IMR-90 (cell line): Measurements from ENCODE around the gene IRF2. TPM values are rescaled to one million over a fixed set of nuclear protein-coding genes. Genes with fewer than 3 reads are reported as not detected.

ENCODE experiments used
- ATAC-seq: fragments of 200-7000 bp; cut with Tn5 transposase; 2 replicates; pipeline ENCODE4 v1.9.1; 2020; ENCODE audit warnings: low read depth, mild to moderate bottlenecking, moderate library complexity
- BruUV-seq: library from RNA; stranded (reverse); fragments of 400-500 nt; replicated peaks from 2 replicates; lab custom pipeline; 2021; lab: Mats Ljungman, UMichigan
- CTCF ChIA-PET: fragments of 300-600 bp; formaldehyde crosslinking; extraction: SDS; loops from one replicate; lab custom pipeline; 2021; ENCODE audit warnings: antibody characterized with exemption; lab: Yijun Ruan, JAX
- POLR2A ChIA-PET: fragments of 300-600 bp; sonication (Branson Sonifier 250); formaldehyde crosslinking; loops from one replicate; lab custom pipeline; 2022; ENCODE audit warnings: antibody characterized with exemption; ENCODE audit not compliant: unreplicated experiment; lab: Charles Lee
- DNase-seq: peaks from one replicate; pipeline ENCODE4 v3.0.0; 2013
- H2AFZ ChIP-seq: replicated peaks from 2 replicates; pipeline ENCODE3; 2013; ENCODE audit warnings: low read length, mild to moderate bottlenecking; ENCODE audit not compliant: poor library complexity
- H2AK5ac ChIP-seq: 2 replicates; pipeline ENCODE4 v1.6.1; 2013; ENCODE audit warnings: low read depth, low read length, inconsistent platforms
- H2AK9ac ChIP-seq: replicated peaks from 2 replicates; pipeline ENCODE3; 2013; ENCODE audit warnings: mild to moderate bottlenecking, low read depth, low read length, moderate library complexity; ENCODE audit not compliant: poor library complexity
- H2BK120ac ChIP-seq: 2 replicates; pipeline ENCODE4 v1.6.1; 2013; ENCODE audit warnings: low read depth, low read length, inconsistent platforms
- H2BK15ac ChIP-seq: 3 replicates; pipeline ENCODE4 v1.6.1; 2013; ENCODE audit warnings: low read depth, low read length, inconsistent platforms
- H2BK20ac ChIP-seq: 2 replicates; pipeline ENCODE4 v1.6.1; 2013; ENCODE audit warnings: low read depth, mild to moderate bottlenecking, inconsistent platforms, low read length, moderate library complexity
- H2BK5ac ChIP-seq: 2 replicates; pipeline ENCODE4 v1.6.1; 2013; ENCODE audit warnings: mild to moderate bottlenecking, low read depth, low read length, inconsistent platforms; ENCODE audit not compliant: poor library complexity, severe bottlenecking
- H3K14ac ChIP-seq: replicated peaks from 2 replicates; pipeline ENCODE4 v1.6.1; 2013; ENCODE audit warnings: low read depth, low read length, inconsistent platforms
- H3K18ac ChIP-seq: 2 replicates; pipeline ENCODE4 v1.6.1; 2013; ENCODE audit warnings: low read depth, low read length, control low read depth
- H3K23ac ChIP-seq: 2 replicates; pipeline ENCODE4 v1.6.1; 2013; ENCODE audit warnings: low read depth, low read length, inconsistent platforms
- H3K27ac ChIP-seq: 2 replicates; pipeline ENCODE4 v1.5.1; 2013; ENCODE audit warnings: mild to moderate bottlenecking, control low read depth, low read length; ENCODE audit not compliant: insufficient read depth
- H3K27me3 ChIP-seq: 2 replicates; pipeline ENCODE4 v1.6.1; 2013; ENCODE audit warnings: low read length; ENCODE audit not compliant: control insufficient read depth, insufficient read depth
- H3K36me3 ChIP-seq: 2 replicates; pipeline ENCODE4 v1.6.1; 2013; ENCODE audit warnings: low read length, mixed read lengths; ENCODE audit not compliant: control insufficient read depth, insufficient read depth
- H3K4ac ChIP-seq: 2 replicates; pipeline ENCODE4 v1.6.1; 2013; ENCODE audit warnings: low read depth, low read length, inconsistent platforms
- H3K4me1 ChIP-seq: 2 replicates; pipeline ENCODE4 v1.6.1; 2013; ENCODE audit warnings: low read length, mixed read lengths; ENCODE audit not compliant: control insufficient read depth, insufficient read depth
- H3K4me2 ChIP-seq: 2 replicates; pipeline ENCODE4 v1.6.1; 2013; ENCODE audit warnings: low read depth, mild to moderate bottlenecking, control low read depth, low read length, moderate library complexity
- H3K4me3 ChIP-seq: 2 replicates; pipeline ENCODE4 v1.5.1; 2013; ENCODE audit warnings: low read depth, mild to moderate bottlenecking, control low read depth, low read length, moderate library complexity; ENCODE audit not compliant: insufficient read depth
- H3K56ac ChIP-seq: 2 replicates; pipeline ENCODE4 v1.6.1; 2013; ENCODE audit warnings: low read length, inconsistent platforms; ENCODE audit not compliant: insufficient read depth; ENCODE audit errors: extremely low read depth
- H3K79me1 ChIP-seq, 2 experiments: 2 replicates each; pipeline ENCODE4 v1.6.1; 2013; ENCODE audit warnings: low read length in 2 of 2, inconsistent platforms in 1 of 2, low read depth in 1 of 2
- H3K9ac ChIP-seq: 2 replicates; pipeline ENCODE4 v1.6.1; 2013; ENCODE audit warnings: low read depth, low read length, control low read depth
- H3K9me1 ChIP-seq: 2 replicates; pipeline ENCODE4 v1.6.1; 2013; ENCODE audit warnings: low read length, inconsistent platforms; ENCODE audit not compliant: insufficient read depth
- H3K9me3 ChIP-seq: 2 replicates; pipeline ENCODE4 v1.6.1; 2013; ENCODE audit warnings: low read length; ENCODE audit not compliant: control insufficient read depth, insufficient read depth
- H4K20me1 ChIP-seq: 2 replicates; pipeline ENCODE4 v1.6.1; 2013; ENCODE audit warnings: low read length, inconsistent platforms; ENCODE audit not compliant: insufficient read depth
- H4K5ac ChIP-seq: 2 replicates; pipeline ENCODE4 v1.6.1; 2013; ENCODE audit warnings: mild to moderate bottlenecking, low read depth, low read length, control low read depth
- H4K8ac ChIP-seq, 2 experiments: 2 replicates each; pipeline ENCODE4 v1.6.1; 2013; ENCODE audit warnings: low read depth in 2 of 2, low read length in 2 of 2, control low read depth in 1 of 2, inconsistent platforms in 1 of 2
- H4K91ac ChIP-seq: 2 replicates; pipeline ENCODE4 v1.6.1; 2013; ENCODE audit warnings: low read depth, low read length, inconsistent platforms; ENCODE audit not compliant: insufficient read depth
- RCOR1 ChIP-seq: IDR thresholded peaks from 2 replicates; pipeline ENCODE4 v1.6.1; 2012; ENCODE audit warnings: mild to moderate bottlenecking, low read length, improper control_type of control experiment; ENCODE audit not compliant: insufficient replicate concordance
- dilution Hi-C: fragments of 300-500 bp; cut with HindIII; formaldehyde crosslinking; loops from one replicate; pipeline ENCODE4 v1.14.3; 2018; ENCODE audit warnings: low sequenced_read_pairs; ENCODE audit not compliant: unreplicated experiment
- in situ Hi-C: fragments of 300-500 bp; cut with MboI; formaldehyde crosslinking; loops from 3 replicates; pipeline ENCODE4 v1.14.3; 2019; ENCODE audit warnings: low sequenced_read_pairs, inconsistent platforms, mixed read lengths
- intact Hi-C: fragments of 100-400 bp; cut with micrococcal nuclease; formaldehyde crosslinking; loops from 2 replicates; pipeline ENCODE4 v1.10.0; 2022
- polyA plus RNA-seq, 3 experiments: library from polyadenylated mRNA; depleted of rRNA; stranded (reverse); fragments of >200 nt; gene quantifications; 2 replicates each; pipeline ENCODE4 v1.2.3, GENCODE V29; 2012; ENCODE audit warnings: low replicate concordance in 1 of 3
- total RNA-seq: library from RNA; depleted of rRNA; stranded (reverse); fragments of >200 nt; gene quantifications from 2 replicates; pipeline ENCODE4 v1.2.3, GENCODE V29; 2012

Gene IRF2
- total and polyA plus RNA-seq, 2 of the 4 experiments (the other 2 are of a cell fraction) = 16.5 to 21.9 TPM

GRCh38 chr4:184451726-184452125, 22.6 kb downstream of the IRF2 start:
- Histone ChIP-seq H2BK15ac (no peak overlapping the region), H3K4me2 (no peak overlapping the region), H2BK120ac (no peak overlapping the region), H3K23ac (peak overlapping the region; percentile 45; the same call in 1 of the 2 replicates), H3K79me1 (peaks cover 57 to 79% of the 10 kb centered on the region in 2 experiments), H4K20me1 (peaks cover 25% of the 10 kb centered on the region; the same call in 1 of the 2 replicates), H3K4me1 (peaks cover 21% of the 10 kb centered on the region), H3K56ac (no peak overlapping the region), H4K5ac (no peak overlapping the region), H3K9ac (no peak overlapping the region), H3K9me3 (no peaks in the 10 kb centered on the region), H3K27me3 (no peaks in the 10 kb centered on the region), H2AK9ac (no peak overlapping the region), H3K9me1 (peaks cover 16% of the 10 kb centered on the region), H4K91ac (no peak overlapping the region), H3K14ac (no peak overlapping the region), H2AFZ (no peak overlapping the region), H3K4me3 (no peak overlapping the region), H3K36me3 (peaks cover 5% of the 10 kb centered on the region; the same call in 1 of the 2 replicates), H3K4ac (no peak overlapping the region), H4K8ac (no peak overlapping the region), H3K18ac (no peak overlapping the region), H2AK5ac (no peak overlapping the region), H2BK20ac (no peak overlapping the region), H3K27ac (no peak overlapping the region), H2BK5ac (no peak overlapping the region)
- BruUV-seq = no TSS peak
- no peak for ATAC-seq
- in situ Hi-C loops = no loop called here
- ChIA-PET CTCF (no interaction called here), POLR2A (interaction anchor here (0.6 kb wide), 1 partner anchor 944 kb away, joined by 3 read pairs; the partner anchor contains the start of gene LRP2BP)
- DNase-seq = no peak
- no peak for TF ChIP-seq RCOR1
- dilution Hi-C loops = no loop called here
- intact Hi-C loops = no loop called here
